Left renal pelvis (tissue), 4 donors: Measurements from ENCODE around the gene PDZD2. TPM values are rescaled to one million over a fixed set of nuclear protein-coding genes. Genes with fewer than 3 reads are reported as not detected.
"Not testable (repeated sequence)": the region's sequence is repeated elsewhere in the genome, so short reads cannot be mapped to it uniquely, and the experiment has no call there.

Experiments used
- DNase-seq, 4 donors: peaks; one replicate each; pipeline ENCODE4 v3.0.0-alpha.2; 2013; ENCODE audit warnings: low read depth in 4 of 4, low spot score in 3 of 4
- polyA plus RNA-seq, 4 donors: library from polyadenylated mRNA; unstranded; fragments of 120-200 nt; gene quantifications; one replicate each; pipeline ENCODE4 v1.2.1, GENCODE V29; 2013; ENCODE audit not compliant: insufficient read length in 4 of 4

PDZD2 gene
- polyA plus RNA-seq, 4 donors = 17.3 to 27.0 (median 18.7) TPM

- DNase-seq = not testable (repeated sequence)
Measured at GRCh38 chr5:31764687-31765086, 125.8 kb downstream of the PDZD2 start.

- DNase-seq = no peak
Measured at GRCh38 chr5:31767335-31768031, 128.6 kb downstream of the PDZD2 start.

- DNase-seq = no peak
Measured at GRCh38 chr5:31768046-31768445, 129.1 kb downstream of the PDZD2 start.

- DNase-seq = no peak
Measured at GRCh38 chr5:31768784-31769183, 129.9 kb downstream of the PDZD2 start.

GRCh38 chr5:31769530-31769929 lies 130.6 kb downstream of the PDZD2 start:
- no peak for DNase-seq

GRCh38 chr5:31770132-31770720 lies 131.3 kb downstream of the PDZD2 start:
- DNase-seq = no peak

GRCh38 chr5:31770998-31771397 lies 132.1 kb downstream of the PDZD2 start:
- no peak for DNase-seq

- DNase-seq = no peak
Measured at GRCh38 chr5:31771500-31771899, 132.6 kb downstream of the PDZD2 start.

- DNase-seq = not testable (repeated sequence)
Measured at GRCh38 chr5:31776294-31776693, 137.4 kb downstream of the PDZD2 start.

- DNase-seq = no peak
Measured at GRCh38 chr5:31776976-31777651, 138.2 kb downstream of the PDZD2 start.

- DNase-seq = no peak
Measured at GRCh38 chr5:31781772-31782171, 142.8 kb downstream of the PDZD2 start.

- DNase-seq = no peak
Measured at GRCh38 chr5:31783086-31783645, 144.2 kb downstream of the PDZD2 start.

GRCh38 chr5:31783731-31784130 lies 144.8 kb downstream of the PDZD2 start:
- no peak for DNase-seq

- DNase-seq = no peak
Measured at GRCh38 chr5:31786090-31786631, 147.2 kb downstream of the PDZD2 start.

GRCh38 chr5:31794009-31794408 lies 155.1 kb downstream of the PDZD2 start:
- no peak for DNase-seq

- no peak for DNase-seq
Measured at GRCh38 chr5:31798168-31798567, 159.2 kb downstream of the PDZD2 start.

- DNase-seq = no peak
Measured at GRCh38 chr5:31800351-31800750, 161.4 kb downstream of the PDZD2 start.

- no peak for DNase-seq
Measured at GRCh38 chr5:31805785-31806400, 167.0 kb downstream of the PDZD2 start.

- no peak for DNase-seq
Measured at GRCh38 chr5:31806561-31806960, 167.6 kb downstream of the PDZD2 start.

- no peak for DNase-seq
Measured at GRCh38 chr5:31807789-31808540, 169.0 kb downstream of the PDZD2 start.
